Stimulated activated CD8-positive, alpha-beta memory T cell treated with anti-CD3 and anti-CD28 coated beads, Interleukin-4, amount 100 ng/mL, for 48 hours (primary cell): ENCODE results near the gene DCAF5.
"Not testable (repeated sequence)": the region's sequence is repeated elsewhere in the genome, so short reads cannot be mapped to it uniquely, and the experiment has no call there.

Experiments used
- DNase-seq: peaks from one replicate; pipeline ENCODE4 v3.0.0-alpha.2; 2020

The DCAF5 gene

DNA sequence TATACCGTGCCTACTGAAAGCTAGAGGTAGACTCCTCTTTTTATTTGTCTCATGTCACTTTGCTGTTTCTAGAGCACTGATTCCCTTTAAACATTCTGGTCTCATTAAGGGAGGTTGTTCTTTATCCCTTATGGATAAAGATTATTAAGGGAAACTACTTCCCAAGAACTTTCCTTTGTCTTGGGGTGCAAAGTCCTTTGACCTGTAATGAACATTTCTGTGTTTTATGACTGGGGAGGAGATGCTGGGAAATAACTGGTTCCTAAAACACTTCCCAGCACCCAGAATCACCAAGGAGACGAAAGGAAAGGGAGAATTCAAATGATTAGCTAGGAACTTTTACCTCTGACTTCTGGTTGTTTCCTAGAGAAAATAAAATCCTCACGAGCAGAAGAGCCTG lies 110.6 kb downstream of the DCAF5 start:
- DNase-seq: no peak

- no peak for DNase-seq
Observed at GRCh38 chr14:69041783-69042182, 111.1 kb downstream of the DCAF5 start.

- DNase-seq: no peak
Observed at GRCh38 chr14:69040353-69040752, 112.6 kb downstream of the DCAF5 start.

GRCh38 chr14:69039288-69039628 lies 113.7 kb downstream of the DCAF5 start:
- DNase-seq: no peak

GRCh38 chr14:69038455-69039287 lies 114.2 kb downstream of the DCAF5 start:
- DNase-seq: no peak

DNA sequence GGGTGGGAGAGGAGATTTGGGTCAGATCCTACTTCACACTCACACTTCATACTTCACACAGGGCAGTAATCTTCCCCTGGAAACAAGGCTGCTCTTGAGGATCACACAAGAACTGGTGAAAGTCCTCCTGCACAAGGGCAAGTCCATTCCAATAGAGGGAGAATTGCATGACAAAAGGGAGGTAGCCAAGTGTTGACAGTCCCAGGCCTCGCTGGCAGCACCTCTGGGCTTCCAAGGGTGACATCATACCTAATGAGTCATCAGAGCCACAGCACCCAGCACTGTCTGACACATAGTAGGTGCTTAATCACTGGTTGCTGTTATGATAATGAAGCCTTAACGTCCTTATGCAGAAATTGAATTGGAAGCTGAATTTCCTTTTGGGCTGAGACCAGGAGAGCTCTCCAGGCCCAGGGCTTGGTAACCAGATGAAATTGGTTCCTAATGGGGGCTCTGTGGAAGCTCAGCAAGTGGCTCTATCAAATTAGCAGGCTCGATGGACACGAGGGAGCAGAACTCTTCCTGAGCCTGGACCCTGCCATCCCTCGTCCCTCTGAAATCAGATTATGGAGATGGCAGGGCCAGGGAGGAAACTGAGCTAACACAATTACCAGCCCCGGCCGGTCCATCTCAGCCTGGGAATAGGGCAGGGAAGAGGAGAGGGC lies 115.0 kb downstream of the DCAF5 start:
- DNase-seq: no peak

DNA sequence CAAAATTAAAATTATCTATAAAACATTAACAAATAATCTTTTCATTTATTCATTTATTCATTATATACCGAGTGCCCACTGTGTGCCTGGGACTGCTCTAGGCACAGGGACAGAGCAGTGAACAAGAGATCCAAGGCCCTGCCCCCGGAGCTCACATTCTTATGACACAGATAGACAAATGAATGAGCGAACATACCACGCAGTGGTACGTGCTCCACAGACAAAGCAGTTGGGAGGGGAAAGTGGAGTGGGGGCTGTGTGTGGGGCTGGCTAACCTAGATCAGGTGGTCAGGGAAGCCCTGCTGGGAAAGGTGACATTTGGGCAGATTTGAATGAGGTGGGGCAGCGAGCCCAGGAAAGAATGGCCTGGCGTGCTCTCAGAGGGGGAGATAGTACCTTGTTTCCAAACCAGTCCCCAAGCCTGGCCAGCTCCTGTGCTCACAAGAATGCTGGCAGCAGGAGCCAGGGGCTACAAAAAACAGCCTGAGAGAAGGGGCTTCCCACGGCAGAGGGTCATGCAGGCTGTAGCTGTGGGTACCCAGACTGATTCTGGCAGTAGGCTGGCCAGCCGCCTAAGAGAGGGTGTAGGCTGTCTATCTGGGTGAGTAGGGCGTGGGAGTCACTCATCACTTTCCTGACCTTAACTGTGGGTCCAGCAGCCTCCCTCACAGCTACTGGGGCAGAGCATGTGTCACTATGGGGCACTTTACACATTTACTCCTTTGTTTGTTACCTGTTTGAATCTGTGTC lies 116.0 kb downstream of the DCAF5 start:
- DNase-seq: no peak

DNA sequence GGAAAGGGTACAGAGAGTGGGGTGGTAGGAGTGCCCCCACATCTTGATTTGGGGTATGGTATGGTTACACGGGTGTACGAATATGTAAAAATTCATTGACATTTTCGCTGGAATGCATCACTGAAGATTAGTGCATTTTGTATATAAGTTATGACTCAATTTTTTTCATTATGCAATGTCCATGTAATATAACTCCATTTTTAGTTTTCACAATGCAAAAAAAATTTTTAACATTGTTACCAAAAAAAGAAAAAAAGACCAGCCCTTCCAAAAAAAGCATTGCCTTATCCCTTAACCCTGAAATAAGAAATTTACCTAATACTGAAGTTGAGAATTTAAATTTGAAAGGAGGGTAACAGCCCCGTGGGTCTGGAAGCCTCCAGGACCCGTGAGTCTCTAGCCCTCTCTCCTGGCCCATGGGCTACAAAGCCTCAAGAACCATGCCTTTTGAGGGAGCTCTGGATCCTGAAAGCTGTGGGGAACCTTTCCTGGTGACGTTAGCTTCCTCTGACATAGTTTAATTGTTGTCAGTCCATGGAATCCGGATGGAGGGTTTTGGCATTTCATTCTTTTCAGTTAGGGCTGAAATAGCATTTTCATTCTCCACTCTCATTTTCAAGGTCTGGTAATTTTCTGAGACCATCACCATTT lies 118.2 kb downstream of the DCAF5 start:
- no peak for DNase-seq

DNA sequence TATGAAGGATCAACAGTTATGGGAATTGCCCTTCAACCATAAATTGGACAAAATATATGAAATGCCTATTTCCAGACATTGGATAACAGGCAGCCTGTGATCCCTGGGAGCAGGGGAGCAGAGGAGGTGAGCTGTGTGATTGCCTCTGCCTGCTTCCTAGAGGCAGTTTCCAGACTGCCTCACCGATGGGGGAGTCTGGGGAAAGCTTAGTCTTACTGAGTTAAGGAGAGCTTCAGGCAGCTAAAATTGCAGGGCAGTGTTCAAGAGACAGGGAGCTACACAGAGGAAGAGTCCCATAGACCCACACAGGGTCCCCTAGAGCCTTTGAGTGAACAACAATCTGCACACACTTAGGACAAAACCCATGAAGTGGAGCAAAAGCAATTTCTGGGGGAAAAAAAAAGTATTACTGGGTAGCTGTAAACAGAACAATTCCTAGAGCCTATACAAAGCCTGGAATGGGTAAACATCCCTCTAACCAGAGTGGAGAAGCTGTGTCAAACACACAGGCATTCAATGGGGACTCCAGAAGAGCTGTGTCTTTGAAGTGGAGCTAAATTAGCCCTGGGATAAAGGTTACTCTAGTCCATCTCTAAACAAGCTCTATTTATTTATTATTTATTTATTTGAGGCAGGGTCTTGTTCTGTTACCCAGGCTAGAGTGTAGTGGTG lies 125.5 kb downstream of the DCAF5 start:
- no peak for DNase-seq

GRCh38 chr14:69023035-69023434 lies 129.9 kb downstream of the DCAF5 start:
- no peak for DNase-seq

GRCh38 chr14:69022093-69022492 lies 130.8 kb downstream of the DCAF5 start:
- DNase-seq: not testable (repeated sequence)

GRCh38 chr14:69017706-69018105 lies 135.2 kb downstream of the DCAF5 start:
- no peak for DNase-seq

GRCh38 chr14:69014829-69015259 lies 138.1 kb downstream of the DCAF5 start:
- no peak for DNase-seq

DNA sequence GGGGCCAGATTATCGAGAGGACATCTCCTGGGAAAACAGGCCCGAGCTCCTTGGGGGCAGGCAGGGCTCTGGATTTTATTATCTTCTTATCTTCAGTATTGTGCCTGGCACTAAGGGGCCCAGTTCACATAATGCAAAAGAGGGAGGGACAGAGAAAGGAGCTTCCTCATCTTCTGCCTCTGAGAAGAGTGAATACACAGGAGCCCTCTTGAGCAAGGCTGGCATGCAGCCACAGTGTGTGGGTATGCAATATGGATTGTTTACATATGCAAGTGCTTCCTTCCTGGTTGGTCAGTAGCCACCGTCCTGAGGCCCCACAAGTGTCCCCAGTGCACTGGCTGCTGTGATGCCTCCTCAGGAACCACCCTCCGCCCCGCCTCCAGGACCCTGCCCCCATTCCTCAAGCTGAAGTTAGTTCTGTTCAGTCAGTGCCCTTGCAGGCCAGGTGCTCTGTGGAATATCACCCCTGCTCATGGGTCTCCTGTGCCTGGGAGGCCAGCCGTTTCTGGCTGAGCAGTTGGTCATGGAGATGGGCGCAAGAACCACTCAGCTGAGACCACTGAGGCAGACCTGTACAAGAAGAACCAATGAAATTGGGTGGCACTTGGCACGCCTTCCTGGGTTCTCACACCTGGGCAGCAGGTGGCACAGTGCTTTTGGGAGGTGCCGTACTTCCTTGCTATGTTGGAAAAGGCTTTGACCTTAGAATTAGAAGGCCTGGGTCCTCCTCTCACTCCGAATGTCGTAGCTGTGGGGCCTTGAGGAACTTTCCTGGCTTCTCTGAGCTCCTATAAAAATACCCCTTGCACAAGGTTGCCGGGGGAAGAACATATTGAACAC lies 138.8 kb downstream of the DCAF5 start:
- DNase-seq: no peak

GRCh38 chr14:69012256-69012953 lies 140.5 kb downstream of the DCAF5 start:
- DNase-seq: no peak

GRCh38 chr14:69010648-69011047 lies 142.3 kb downstream of the DCAF5 start:
- no peak for DNase-seq

DNA sequence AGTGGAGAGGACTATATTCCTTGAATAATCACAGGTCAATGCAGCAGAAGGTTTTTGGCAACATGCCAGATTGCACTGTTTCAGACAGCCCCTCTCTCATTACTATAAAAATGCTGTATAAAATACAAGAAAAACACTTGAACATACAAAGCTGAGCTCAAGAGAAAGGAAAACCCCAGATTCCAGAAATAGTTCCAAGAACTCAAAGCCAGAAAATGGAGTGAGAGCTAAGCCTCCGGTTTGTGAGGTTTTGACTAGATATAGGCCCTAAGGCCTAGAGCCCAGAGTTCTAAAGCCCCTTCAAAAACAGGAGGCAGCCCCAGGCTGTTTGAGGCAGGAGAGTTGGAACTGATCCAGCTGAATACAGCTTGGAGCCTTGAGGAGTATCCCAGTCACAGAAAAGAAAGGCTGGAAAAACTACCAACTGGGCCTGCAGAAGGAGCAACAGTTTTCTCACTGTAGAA lies 144.5 kb downstream of the DCAF5 start:
- DNase-seq: no peak

DNA sequence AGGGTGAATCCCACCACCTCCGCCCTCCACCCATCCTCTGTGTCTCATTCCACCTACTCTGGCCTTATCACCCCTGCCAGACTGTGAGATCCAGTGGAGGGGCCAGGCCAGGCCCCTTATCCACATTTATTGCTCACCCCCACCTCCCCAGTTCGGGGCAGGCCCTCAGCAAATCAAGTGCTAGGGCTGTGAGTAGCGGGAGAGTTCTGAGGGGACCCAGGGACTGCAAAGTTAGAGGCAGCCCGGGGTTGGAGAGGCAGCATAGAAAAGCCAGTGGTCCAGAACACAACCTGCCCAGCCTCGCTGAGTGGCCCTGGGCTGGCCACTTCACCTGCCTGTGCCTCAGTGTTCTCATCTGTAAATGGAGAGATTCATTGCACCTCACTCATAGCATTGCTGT lies 146.6 kb downstream of the DCAF5 start:
- DNase-seq: no peak

GRCh38 chr14:69005432-69006148 lies 147.3 kb downstream of the DCAF5 start:
- DNase-seq: no peak

DNA sequence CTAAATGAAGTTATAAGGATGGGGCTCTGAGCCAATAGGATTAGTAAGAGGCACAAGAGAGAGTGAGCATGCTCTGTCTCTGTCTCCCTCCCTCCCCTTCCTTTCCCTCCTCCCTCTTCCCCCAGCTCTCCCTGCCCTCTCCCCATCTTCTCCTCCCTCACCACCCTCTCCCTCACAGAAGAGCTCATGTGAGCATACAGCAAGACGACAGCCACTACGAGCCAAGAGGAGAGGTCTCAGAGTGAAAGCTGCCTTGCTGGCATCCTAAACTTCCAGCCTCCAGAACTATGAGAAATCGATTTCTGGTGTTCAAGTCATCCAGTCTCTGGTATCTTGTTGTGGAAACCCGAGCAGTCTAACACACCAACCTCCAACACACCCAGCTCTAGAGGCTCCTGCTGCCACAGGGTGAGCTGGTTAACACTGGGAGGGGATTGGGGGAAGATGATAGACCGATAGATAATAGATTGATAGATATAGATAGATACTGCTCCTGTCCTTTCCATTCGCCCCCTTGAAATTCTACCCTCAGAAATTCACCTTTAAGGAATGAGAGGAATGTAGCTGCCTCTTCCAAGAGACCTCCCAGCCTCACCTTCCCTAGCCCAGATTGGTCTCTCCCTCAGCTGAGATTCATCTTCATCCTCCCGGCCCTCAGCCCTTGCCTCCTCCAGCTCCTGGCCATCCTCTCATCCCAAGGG lies 148.0 kb downstream of the DCAF5 start:
- no peak for DNase-seq
